ENCODE measurements around the gene NBL1.

DNA sequence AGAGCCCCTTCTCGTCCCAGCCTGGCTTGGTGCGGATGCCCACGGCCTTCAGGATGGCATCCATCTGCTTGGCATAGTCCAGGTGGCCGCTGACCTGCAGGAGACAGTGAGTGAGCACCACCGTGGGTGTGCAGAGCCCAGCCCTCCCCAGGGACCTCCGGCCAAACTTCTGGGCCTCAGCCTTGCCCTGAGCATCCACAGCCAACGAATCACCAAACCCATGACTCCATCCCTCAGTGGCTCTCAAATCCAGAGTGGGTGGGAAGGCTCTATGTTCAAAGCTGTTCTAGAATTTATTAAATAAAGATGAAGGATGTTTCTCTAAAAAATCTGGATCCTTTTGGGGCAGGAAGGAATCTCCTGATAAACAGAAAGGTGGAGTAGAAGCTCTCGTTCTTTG lies 39.2 kb downstream of the NBL1 start:
- TF ChIP-seq GLIS3 (CRISPR knock-in tag; IDR thresholded peaks at IDR 0.05) (no peak), ZFP3 (CRISPR knock-in tag; IDR thresholded peaks at IDR 0.05) (no peak), BACH2 (CRISPR knock-in tag; IDR thresholded peaks at IDR 0.05; ENCODE audit: borderline replicate concordance) (no peak), ARNTL (CRISPR knock-in tag; IDR thresholded peaks at IDR 0.05; ENCODE audit: borderline replicate concordance, low read depth) (no peak), CSDC2 (CRISPR knock-in tag; IDR thresholded peaks at IDR 0.05) (no peak), SNAI2 (CRISPR knock-in tag; IDR thresholded peaks at IDR 0.05) (no peak), ZFP30 (CRISPR knock-in tag; IDR thresholded peaks at IDR 0.05) (no peak), ZNF70 (CRISPR knock-in tag; IDR thresholded peaks at IDR 0.05) (no peak)
- TF ChIP-seq, protein P1, sequence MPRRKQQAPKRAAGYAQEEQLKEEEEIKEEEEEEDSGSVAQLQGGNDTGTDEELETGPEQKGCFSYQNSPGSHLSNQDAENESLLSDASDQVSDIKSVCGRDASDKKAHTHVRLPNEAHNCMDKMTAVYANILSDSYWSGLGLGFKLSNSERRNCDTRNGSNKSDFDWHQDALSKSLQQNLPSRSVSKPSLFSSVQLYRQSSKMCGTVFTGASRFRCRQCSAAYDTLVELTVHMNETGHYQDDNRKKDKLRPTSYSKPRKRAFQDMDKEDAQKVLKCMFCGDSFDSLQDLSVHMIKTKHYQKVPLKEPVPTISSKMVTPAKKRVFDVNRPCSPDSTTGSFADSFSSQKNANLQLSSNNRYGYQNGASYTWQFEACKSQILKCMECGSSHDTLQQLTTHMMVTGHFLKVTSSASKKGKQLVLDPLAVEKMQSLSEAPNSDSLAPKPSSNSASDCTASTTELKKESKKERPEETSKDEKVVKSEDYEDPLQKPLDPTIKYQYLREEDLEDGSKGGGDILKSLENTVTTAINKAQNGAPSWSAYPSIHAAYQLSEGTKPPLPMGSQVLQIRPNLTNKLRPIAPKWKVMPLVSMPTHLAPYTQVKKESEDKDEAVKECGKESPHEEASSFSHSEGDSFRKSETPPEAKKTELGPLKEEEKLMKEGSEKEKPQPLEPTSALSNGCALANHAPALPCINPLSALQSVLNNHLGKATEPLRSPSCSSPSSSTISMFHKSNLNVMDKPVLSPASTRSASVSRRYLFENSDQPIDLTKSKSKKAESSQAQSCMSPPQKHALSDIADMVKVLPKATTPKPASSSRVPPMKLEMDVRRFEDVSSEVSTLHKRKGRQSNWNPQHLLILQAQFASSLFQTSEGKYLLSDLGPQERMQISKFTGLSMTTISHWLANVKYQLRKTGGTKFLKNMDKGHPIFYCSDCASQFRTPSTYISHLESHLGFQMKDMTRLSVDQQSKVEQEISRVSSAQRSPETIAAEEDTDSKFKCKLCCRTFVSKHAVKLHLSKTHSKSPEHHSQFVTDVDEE (CRISPR knock-in tag; IDR thresholded peaks at IDR 0.05), result no peak
- TF ChIP-seq, protein P2, sequence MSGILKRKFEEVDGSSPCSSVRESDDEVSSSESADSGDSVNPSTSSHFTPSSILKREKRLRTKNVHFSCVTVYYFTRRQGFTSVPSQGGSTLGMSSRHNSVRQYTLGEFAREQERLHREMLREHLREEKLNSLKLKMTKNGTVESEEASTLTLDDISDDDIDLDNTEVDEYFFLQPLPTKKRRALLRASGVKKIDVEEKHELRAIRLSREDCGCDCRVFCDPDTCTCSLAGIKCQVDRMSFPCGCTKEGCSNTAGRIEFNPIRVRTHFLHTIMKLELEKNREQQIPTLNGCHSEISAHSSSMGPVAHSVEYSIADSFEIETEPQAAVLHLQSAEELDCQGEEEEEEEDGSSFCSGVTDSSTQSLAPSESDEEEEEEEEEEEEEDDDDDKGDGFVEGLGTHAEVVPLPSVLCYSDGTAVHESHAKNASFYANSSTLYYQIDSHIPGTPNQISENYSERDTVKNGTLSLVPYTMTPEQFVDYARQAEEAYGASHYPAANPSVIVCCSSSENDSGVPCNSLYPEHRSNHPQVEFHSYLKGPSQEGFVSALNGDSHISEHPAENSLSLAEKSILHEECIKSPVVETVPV (CRISPR knock-in tag; IDR thresholded peaks at IDR 0.05), result no peak
- TF ChIP-seq, protein P3, sequence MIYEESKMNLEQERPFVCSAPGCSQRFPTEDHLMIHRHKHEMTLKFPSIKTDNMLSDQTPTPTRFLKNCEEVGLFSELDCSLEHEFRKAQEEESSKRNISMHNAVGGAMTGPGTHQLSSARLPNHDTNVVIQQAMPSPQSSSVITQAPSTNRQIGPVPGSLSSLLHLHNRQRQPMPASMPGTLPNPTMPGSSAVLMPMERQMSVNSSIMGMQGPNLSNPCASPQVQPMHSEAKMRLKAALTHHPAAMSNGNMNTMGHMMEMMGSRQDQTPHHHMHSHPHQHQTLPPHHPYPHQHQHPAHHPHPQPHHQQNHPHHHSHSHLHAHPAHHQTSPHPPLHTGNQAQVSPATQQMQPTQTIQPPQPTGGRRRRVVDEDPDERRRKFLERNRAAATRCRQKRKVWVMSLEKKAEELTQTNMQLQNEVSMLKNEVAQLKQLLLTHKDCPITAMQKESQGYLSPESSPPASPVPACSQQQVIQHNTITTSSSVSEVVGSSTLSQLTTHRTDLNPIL (CRISPR knock-in tag; IDR thresholded peaks at IDR 0.05; ENCODE audit: low read depth), result no peak

Measured in SK-N-SH treated with all-trans-retinoic acid at 6 μM for 48 hours (cell line).